SK-N-SH treated with all-trans-retinoic acid at 6 μM for 48 hours (cell line): Measurements from ENCODE around the gene COL6A2.

Source experiments
- ATAC-seq: fragments of 200-7000 bp; cut with Tn5 transposase; 3 replicates; pipeline ENCODE4 v1.9.1; 2020; ENCODE audit warnings: mild to moderate bottlenecking, moderate library complexity
- BACH2 ChIP-seq: fragments of 250-450 bp; sonication (Bioruptor Pico); IDR thresholded peaks from 2 replicates; pipeline ENCODE4 v1.9.0; 2021; ENCODE audit warnings: mild to moderate bottlenecking, borderline replicate concordance
- CSDC2 ChIP-seq: fragments of 250-450 bp; sonication (Bioruptor Pico); IDR thresholded peaks from 2 replicates; pipeline ENCODE4 v1.5.0; 2020; ENCODE audit warnings: mild to moderate bottlenecking, moderate library complexity
- GLIS3 ChIP-seq: fragments of 250-450 bp; sonication (Bioruptor Pico); IDR thresholded peaks from 2 replicates; pipeline ENCODE4 v1.5.0; 2020; ENCODE audit warnings: mild to moderate bottlenecking, moderate library complexity
- OSR1 ChIP-seq: fragments of 250-450 bp; sonication (Bioruptor Pico); IDR thresholded peaks from 2 replicates; pipeline ENCODE4 v1.8.0; 2022; ENCODE audit warnings: moderate library complexity, mild to moderate bottlenecking, inconsistent platforms
- PPARA ChIP-seq: fragments of 250-450 bp; sonication (Bioruptor Pico); IDR thresholded peaks from 2 replicates; pipeline ENCODE4 v1.5.0; 2020; ENCODE audit warnings: mild to moderate bottlenecking, borderline replicate concordance
- SNAI2 ChIP-seq: fragments of 250-450 bp; sonication (Bioruptor Pico); IDR thresholded peaks from 2 replicates; pipeline ENCODE4 v1.5.0; 2020; ENCODE audit warnings: mild to moderate bottlenecking, moderate library complexity
- TCF4 ChIP-seq: fragments of 250-450 bp; sonication (Bioruptor Pico); IDR thresholded peaks from 2 replicates; pipeline ENCODE4 v1.8.0; 2021; ENCODE audit warnings: mild to moderate bottlenecking, moderate library complexity, borderline replicate concordance
- ZC3H10 ChIP-seq: fragments of 250-450 bp; sonication (Bioruptor Pico); IDR thresholded peaks from 2 replicates; pipeline ENCODE4 v1.5.1; 2021; ENCODE audit warnings: mild to moderate bottlenecking, moderate library complexity
- ZNF565 ChIP-seq: fragments of 450-650 bp; formaldehyde crosslinking; conservative IDR thresholded peaks from 2 replicates; pipeline ENCODE4 v1.5.0; 2020; ENCODE audit warnings: low read depth, mild to moderate bottlenecking, moderate library complexity
- ZNF70 ChIP-seq: fragments of 450-650 bp; formaldehyde crosslinking; IDR thresholded peaks from 2 replicates; pipeline ENCODE4 v1.5.0; 2020; ENCODE audit warnings: mild to moderate bottlenecking, moderate library complexity
- TF ChIP-seq, protein P1 (sequence below): fragments of 250-450 bp; sonication (Bioruptor Pico); IDR thresholded peaks from 2 replicates; pipeline ENCODE4 v1.5.1; 2020; ENCODE audit warnings: low read depth, mild to moderate bottlenecking, moderate library complexity
- TF ChIP-seq, protein P2 (sequence below): fragments of 250-450 bp; sonication (Bioruptor Pico); IDR thresholded peaks from 2 replicates; pipeline ENCODE4 v1.8.0; 2020; ENCODE audit warnings: mild to moderate bottlenecking, moderate library complexity, borderline replicate concordance
- TF ChIP-seq, protein P3 (sequence below): fragments of 250-450 bp; sonication (Bioruptor Pico); IDR thresholded peaks from 2 replicates; pipeline ENCODE4 v1.8.0; 2021; ENCODE audit warnings: low read depth, mild to moderate bottlenecking, moderate library complexity, borderline replicate concordance
- TF ChIP-seq, protein P4 (sequence below): fragments of 250-450 bp; sonication (Bioruptor Pico); IDR thresholded peaks from 2 replicates; pipeline ENCODE4 v1.5.0; 2020; ENCODE audit warnings: mild to moderate bottlenecking, moderate library complexity
- TF ChIP-seq, protein P5 (sequence below): fragments of 250-450 bp; sonication (Bioruptor Pico); IDR thresholded peaks from 2 replicates; pipeline ENCODE4 v1.5.1; 2021; ENCODE audit warnings: mild to moderate bottlenecking, moderate library complexity

The COL6A2 gene

DNA sequence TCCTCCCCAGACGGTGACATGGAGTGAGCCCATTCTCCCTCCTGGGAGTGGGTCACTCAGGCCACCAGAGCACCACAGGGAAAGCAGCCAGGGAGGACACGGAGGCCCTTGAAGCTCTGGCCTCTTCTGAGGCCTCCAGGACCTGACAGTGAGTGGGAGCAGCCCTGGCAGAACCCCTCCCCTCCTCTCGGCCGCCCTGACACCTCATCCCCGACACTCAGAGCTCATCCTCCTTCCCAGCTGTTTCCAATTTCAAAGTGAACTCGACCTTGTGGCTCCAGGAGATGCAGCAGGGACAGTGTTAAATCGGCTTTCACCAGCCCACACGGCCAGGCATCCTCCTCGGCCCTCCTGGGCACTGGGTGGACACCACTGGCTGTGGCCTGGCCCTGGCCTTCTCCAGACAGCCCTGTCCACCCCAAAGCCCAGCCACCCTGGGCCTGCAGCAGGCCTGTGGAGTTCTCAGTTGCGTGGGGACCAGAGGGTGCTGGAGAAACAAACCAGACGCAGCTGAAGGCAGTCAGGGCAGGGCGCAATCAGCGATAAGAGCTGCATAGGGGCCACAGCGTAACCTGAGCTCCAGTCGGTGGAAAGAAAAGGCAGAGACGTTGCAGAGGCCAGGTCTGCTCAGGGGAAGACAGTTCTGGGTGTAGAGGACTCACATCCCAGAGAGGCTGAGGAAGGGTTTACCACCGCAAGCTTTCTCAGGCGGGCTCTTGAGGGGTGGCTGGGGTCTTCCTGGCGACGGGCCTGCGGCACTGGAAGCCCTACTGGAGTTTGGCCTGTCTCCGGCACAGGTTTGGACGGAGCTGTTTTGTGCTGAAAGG, 30.4 kb downstream of the COL6A2 start:
- TF ChIP-seq ZNF70 (CRISPR knock-in tag), result peak; percentile 73
- TF ChIP-seq, protein P1, sequence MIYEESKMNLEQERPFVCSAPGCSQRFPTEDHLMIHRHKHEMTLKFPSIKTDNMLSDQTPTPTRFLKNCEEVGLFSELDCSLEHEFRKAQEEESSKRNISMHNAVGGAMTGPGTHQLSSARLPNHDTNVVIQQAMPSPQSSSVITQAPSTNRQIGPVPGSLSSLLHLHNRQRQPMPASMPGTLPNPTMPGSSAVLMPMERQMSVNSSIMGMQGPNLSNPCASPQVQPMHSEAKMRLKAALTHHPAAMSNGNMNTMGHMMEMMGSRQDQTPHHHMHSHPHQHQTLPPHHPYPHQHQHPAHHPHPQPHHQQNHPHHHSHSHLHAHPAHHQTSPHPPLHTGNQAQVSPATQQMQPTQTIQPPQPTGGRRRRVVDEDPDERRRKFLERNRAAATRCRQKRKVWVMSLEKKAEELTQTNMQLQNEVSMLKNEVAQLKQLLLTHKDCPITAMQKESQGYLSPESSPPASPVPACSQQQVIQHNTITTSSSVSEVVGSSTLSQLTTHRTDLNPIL, result no peak
- peak; percentile 46; the same call in 1 of the 2 replicates for TF ChIP-seq TCF4 (CRISPR knock-in tag)
- TF ChIP-seq, all 23 proteins: peak for 2
- ATAC-seq, result peak; percentile 22; the same call in 2 of the 3 replicates

DNA sequence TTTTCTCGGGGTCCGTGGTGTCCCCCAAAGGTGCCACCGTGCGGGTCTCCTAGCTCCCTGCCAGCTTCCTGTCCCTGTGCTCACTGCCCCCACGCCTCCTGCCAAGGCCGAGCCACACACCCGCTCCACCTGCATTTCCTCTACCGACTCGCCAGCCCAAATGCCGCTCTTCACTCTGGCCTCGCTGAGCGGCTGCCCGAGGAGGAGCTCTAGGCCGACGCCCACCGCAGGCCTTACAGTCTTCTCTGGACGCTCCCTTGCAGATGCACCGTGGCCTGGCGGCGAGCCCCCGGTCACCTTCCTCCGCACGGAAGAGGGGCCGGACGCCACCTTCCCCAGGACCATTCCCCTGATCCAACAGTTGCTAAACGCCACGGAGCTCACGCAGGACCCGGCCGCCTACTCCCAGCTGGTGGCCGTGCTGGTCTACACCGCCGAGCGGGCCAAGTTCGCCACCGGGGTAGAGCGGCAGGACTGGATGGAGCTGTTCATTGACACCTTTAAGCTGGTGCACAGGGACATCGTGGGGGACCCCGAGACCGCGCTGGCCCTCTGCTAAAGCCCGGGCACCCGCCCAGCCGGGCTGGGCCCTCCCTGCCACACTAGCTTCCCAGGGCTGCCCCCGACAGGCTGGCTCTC, 31.1 kb downstream of the COL6A2 start:
- TF ChIP-seq BACH2 (CRISPR knock-in tag) (no peak), OSR1 (CRISPR knock-in tag) (no peak), ZC3H10 (CRISPR knock-in tag) (no peak), PPARA (no peak), SNAI2 (CRISPR knock-in tag) (no peak)
- TF ChIP-seq, protein P2, sequence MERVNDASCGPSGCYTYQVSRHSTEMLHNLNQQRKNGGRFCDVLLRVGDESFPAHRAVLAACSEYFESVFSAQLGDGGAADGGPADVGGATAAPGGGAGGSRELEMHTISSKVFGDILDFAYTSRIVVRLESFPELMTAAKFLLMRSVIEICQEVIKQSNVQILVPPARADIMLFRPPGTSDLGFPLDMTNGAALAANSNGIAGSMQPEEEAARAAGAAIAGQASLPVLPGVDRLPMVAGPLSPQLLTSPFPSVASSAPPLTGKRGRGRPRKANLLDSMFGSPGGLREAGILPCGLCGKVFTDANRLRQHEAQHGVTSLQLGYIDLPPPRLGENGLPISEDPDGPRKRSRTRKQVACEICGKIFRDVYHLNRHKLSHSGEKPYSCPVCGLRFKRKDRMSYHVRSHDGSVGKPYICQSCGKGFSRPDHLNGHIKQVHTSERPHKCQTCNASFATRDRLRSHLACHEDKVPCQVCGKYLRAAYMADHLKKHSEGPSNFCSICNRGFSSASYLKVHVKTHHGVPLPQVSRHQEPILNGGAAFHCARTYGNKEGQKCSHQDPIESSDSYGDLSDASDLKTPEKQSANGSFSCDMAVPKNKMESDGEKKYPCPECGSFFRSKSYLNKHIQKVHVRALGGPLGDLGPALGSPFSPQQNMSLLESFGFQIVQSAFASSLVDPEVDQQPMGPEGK, result no peak
- TF ChIP-seq, protein P3, sequence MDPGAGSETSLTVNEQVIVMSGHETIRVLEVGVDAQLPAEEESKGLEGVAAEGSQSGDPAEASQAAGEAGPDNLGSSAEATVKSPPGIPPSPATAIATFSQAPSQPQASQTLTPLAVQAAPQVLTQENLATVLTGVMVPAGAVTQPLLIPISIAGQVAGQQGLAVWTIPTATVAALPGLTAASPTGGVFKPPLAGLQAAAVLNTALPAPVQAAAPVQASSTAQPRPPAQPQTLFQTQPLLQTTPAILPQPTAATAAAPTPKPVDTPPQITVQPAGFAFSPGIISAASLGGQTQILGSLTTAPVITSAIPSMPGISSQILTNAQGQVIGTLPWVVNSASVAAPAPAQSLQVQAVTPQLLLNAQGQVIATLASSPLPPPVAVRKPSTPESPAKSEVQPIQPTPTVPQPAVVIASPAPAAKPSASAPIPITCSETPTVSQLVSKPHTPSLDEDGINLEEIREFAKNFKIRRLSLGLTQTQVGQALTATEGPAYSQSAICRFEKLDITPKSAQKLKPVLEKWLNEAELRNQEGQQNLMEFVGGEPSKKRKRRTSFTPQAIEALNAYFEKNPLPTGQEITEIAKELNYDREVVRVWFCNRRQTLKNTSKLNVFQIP (CRISPR knock-in tag), result no peak
- TF ChIP-seq, protein P4, sequence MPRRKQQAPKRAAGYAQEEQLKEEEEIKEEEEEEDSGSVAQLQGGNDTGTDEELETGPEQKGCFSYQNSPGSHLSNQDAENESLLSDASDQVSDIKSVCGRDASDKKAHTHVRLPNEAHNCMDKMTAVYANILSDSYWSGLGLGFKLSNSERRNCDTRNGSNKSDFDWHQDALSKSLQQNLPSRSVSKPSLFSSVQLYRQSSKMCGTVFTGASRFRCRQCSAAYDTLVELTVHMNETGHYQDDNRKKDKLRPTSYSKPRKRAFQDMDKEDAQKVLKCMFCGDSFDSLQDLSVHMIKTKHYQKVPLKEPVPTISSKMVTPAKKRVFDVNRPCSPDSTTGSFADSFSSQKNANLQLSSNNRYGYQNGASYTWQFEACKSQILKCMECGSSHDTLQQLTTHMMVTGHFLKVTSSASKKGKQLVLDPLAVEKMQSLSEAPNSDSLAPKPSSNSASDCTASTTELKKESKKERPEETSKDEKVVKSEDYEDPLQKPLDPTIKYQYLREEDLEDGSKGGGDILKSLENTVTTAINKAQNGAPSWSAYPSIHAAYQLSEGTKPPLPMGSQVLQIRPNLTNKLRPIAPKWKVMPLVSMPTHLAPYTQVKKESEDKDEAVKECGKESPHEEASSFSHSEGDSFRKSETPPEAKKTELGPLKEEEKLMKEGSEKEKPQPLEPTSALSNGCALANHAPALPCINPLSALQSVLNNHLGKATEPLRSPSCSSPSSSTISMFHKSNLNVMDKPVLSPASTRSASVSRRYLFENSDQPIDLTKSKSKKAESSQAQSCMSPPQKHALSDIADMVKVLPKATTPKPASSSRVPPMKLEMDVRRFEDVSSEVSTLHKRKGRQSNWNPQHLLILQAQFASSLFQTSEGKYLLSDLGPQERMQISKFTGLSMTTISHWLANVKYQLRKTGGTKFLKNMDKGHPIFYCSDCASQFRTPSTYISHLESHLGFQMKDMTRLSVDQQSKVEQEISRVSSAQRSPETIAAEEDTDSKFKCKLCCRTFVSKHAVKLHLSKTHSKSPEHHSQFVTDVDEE (CRISPR knock-in tag), result no peak
- no peak for ATAC-seq

DNA sequence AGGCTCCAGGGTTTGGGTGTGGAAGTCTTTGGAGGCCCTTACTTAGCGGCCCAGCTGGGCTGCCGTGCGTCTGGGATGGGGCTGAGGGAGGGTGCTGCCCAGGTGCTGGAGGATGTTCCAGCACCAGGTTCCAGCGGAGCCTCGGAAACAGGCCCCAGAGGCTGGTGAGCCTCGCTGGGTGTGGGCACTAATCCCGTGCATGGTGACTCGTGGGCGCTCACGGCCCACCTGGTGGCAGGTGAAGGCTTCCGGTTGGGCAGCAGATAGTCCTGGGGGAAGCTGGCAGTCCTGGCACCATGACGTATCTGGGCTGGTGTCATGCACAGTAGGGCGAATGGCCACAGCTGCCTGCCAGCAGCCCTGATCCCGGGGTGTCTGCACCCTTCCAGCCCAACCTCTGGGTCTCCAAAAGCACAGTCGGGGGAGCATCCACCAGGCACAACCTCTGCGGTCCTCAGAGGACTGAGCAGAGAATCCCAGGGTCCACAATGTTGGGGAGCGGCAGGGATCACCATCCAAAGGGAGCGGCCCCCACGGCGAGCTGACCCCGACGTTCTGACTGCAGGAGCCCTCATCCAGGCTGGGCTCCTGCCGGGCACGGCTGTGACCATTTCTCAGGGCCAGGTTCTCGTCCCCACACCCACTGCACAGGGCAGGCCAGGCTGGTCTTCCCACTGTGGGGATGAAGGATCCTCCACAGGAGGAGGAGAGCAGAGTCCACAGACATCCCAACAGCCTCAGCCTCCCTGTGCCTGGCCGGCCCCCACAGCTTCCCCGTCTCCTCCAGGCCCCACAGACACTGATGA, 32.1 kb downstream of the COL6A2 start:
- ATAC-seq, result no peak
- TF ChIP-seq, protein P1, result no peak
- TF ChIP-seq, protein P5, sequence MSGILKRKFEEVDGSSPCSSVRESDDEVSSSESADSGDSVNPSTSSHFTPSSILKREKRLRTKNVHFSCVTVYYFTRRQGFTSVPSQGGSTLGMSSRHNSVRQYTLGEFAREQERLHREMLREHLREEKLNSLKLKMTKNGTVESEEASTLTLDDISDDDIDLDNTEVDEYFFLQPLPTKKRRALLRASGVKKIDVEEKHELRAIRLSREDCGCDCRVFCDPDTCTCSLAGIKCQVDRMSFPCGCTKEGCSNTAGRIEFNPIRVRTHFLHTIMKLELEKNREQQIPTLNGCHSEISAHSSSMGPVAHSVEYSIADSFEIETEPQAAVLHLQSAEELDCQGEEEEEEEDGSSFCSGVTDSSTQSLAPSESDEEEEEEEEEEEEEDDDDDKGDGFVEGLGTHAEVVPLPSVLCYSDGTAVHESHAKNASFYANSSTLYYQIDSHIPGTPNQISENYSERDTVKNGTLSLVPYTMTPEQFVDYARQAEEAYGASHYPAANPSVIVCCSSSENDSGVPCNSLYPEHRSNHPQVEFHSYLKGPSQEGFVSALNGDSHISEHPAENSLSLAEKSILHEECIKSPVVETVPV (CRISPR knock-in tag), result no peak
- TF ChIP-seq ZNF565 (CRISPR knock-in tag), result no peak
- TF ChIP-seq GLIS3 (CRISPR knock-in tag), result no peak
- no peak for TF ChIP-seq CSDC2
- no peak for TF ChIP-seq SNAI2 (CRISPR knock-in tag)
- TF ChIP-seq, protein P3 (CRISPR knock-in tag), result no peak
